Activated naive CD8-positive, alpha-beta T cell treated with anti-CD3 and anti-CD28 coated beads, Interleukin-2, amount 50 U/mL, for 24 hours (primary cell): ENCODE measurements around the gene NFKBIE.

Experiments
- ATAC-seq: fragments of 150-1000 bp; cut with Tn5 transposase; one replicate; pipeline ENCODE4 v1.10.0; 2021
- DNase-seq: peaks from one replicate; pipeline ENCODE4 v3.0.0; 2021
- H3K27ac Mint-ChIP-seq: one replicate; pipeline ENCODE4 v1.8.0; 2021; ENCODE audit warnings: mild to moderate bottlenecking, mixed read lengths
- H3K27me3 Mint-ChIP-seq: one replicate; pipeline ENCODE4 v1.8.0; 2021; ENCODE audit warnings: mixed read lengths
- H3K36me3 Mint-ChIP-seq: one replicate; pipeline ENCODE4 v1.8.0; 2021; ENCODE audit warnings: low read depth, mixed read lengths
- H3K4me1 Mint-ChIP-seq: one replicate; pipeline ENCODE4 v1.8.0; 2021; ENCODE audit warnings: mixed read lengths
- H3K4me3 Mint-ChIP-seq: one replicate; pipeline ENCODE4 v1.8.0; 2021; ENCODE audit warnings: mild to moderate bottlenecking, moderate library complexity, mixed read lengths
- H3K9me3 Mint-ChIP-seq: one replicate; pipeline ENCODE4 v1.8.0; 2021; ENCODE audit warnings: mixed read lengths

Gene NFKBIE

DNA sequence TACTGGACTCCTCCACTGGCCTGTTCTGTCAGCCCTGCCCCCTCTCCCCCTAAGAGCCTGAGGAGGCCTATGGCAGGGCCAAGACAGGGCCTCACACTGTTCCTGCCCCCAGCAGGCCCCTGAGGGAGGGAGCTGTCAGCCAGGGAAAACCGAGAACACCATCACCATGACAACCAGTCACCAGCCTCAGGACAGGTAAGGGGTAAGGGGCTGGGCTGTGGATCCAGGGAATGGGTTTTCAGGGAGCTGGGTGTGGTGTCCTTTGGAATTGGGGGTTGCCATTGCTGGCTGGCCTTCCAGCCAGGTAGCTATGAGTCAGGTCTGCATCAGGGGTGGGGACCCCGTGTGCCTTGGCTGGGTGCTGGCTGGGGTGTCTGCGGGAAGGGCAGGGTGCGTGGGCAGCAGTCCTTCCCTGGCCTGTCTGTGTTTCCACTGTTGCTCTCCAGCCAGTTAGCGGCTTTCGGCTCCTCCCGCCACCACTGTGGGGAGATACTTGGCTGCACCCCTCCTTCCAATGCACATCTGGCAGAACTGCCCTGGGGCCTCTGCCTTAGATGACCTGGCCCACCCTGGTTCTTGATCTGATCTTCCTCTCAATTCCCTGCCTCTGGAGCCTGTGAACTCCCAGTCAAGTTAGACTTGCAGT, 38.1 kb downstream of the NFKBIE start:
- H3K36me3 Mint-ChIP-seq, result peaks cover 36% of the 10 kb centered on the region
- ATAC-seq (no peak), DNase-seq (no peak)
- no peaks in the 10 kb centered on the region for H3K9me3 Mint-ChIP-seq
- H3K27me3 Mint-ChIP-seq, result no peaks in the 10 kb centered on the region
- H3K4me1 Mint-ChIP-seq, result peaks cover 27% of the 10 kb centered on the region
- H3K4me3 Mint-ChIP-seq, result no peak overlapping the region
- H3K27ac Mint-ChIP-seq, result no peak overlapping the region

DNA sequence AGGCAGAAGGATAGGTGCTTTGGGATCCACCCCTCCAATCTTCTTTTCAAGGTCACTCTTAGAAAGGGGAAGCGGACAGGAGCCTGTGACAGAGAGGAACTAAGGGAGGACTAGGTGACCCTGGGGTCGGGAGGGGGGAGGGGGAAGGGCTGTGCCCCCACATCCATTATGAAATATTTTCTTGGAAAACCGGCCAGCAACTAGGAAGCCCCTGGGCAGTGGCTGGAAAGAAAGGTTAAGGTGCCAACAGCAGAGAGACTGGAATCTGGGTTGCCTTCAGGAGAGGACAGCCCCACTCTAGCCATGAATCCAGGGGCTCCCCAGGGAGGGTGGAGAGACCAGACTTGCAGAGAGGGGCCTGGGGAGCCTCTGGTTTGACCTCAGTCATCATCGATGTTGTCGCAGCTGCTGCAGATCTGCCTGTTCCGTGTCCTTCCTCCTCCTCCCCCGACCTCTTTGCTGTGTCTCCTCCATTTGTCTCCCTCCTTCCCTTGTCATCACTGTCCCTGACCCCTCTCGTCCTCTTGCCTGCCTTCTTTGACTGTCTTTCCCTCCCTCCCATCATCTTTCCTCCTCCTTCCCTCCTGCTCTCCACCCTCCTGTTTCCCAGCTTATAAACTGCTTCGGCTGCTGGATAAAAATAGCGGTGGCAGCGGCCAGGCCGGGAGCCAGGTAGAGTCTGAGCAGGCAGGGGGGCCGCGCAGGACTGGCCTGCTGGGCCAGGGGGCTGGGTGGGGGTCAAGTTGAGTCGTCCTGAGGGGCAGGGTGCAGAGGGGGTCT, 38.8 kb downstream of the NFKBIE start:
- H3K27me3 Mint-ChIP-seq, result no peaks in the 10 kb centered on the region
- ATAC-seq (no peak), DNase-seq (no peak)
- no peaks in the 10 kb centered on the region for H3K9me3 Mint-ChIP-seq
- no peak overlapping the region for H3K27ac Mint-ChIP-seq
- H3K4me1 Mint-ChIP-seq, result peaks cover 34% of the 10 kb centered on the region
- peaks cover 31% of the 10 kb centered on the region for H3K36me3 Mint-ChIP-seq
- peak overlapping the region; percentile 63 for H3K4me3 Mint-ChIP-seq

DNA sequence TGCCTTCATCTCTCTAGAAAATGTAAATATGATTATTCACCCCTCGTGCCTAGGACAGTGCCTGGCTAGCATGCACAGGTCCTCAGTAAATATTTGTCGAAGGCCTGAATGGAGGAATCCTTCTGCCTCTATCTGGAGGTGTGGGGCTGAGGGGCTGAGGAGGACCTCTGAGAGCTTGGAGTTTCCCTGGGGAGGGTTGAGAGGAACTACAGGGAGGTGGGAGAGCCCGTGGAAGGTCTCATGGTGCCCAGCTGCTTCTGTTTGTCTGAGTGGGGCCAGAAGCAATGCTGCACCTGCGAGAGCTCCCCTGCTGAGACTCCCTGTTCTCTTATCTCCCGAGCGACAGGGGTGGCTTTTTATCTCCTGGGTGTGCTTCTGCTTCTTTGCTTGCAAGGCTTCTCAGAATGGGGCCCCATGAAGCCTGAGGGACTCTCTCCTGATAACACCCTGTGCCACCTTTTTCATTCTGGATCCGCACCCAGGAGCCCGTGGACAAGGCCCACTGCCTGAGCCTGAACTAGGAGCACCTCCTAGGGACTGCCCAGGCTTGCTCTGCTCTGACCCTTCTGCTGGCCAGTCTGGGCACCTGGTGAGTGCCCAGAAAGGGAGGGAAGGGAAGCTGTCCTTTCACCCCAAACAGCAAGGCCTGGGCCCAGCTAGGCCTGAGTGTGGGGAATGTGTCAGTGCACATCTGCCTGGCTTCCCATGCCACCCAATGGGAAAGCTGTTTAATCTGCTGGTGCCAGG, 39.6 kb downstream of the NFKBIE start:
- DNase-seq (no peak), ATAC-seq (no peak)
- peak overlapping the region; percentile 63 for H3K4me3 Mint-ChIP-seq
- H3K9me3 Mint-ChIP-seq, result no peaks in the 10 kb centered on the region
- peaks cover 39% of the 10 kb centered on the region for H3K4me1 Mint-ChIP-seq
- peaks cover 29% of the 10 kb centered on the region for H3K36me3 Mint-ChIP-seq
- H3K27ac Mint-ChIP-seq, result no peak overlapping the region
- no peaks in the 10 kb centered on the region for H3K27me3 Mint-ChIP-seq

DNA sequence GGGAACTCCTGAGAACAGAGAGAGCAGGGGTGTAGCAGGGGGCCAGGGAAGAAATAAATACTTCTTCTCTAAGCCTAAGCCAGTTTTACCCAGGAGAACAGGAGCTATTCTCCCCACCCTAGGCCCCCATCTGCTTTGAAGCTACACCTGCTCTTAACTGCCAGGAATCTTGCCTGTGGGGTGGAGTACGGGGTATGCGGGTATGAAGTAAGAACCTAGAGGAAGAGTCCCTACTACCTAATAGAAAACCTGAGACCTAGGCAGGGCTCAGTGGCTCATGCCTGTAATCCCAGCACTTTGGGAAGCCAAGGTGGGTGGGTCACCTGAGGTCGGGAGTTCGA, 40.4 kb downstream of the NFKBIE start:
- Mint-ChIP-seq H3K27ac (peak overlapping the region; percentile 88), H3K4me3 (peak overlapping the region; percentile 91), H3K4me1 (peaks cover 42% of the 10 kb centered on the region)

DNA sequence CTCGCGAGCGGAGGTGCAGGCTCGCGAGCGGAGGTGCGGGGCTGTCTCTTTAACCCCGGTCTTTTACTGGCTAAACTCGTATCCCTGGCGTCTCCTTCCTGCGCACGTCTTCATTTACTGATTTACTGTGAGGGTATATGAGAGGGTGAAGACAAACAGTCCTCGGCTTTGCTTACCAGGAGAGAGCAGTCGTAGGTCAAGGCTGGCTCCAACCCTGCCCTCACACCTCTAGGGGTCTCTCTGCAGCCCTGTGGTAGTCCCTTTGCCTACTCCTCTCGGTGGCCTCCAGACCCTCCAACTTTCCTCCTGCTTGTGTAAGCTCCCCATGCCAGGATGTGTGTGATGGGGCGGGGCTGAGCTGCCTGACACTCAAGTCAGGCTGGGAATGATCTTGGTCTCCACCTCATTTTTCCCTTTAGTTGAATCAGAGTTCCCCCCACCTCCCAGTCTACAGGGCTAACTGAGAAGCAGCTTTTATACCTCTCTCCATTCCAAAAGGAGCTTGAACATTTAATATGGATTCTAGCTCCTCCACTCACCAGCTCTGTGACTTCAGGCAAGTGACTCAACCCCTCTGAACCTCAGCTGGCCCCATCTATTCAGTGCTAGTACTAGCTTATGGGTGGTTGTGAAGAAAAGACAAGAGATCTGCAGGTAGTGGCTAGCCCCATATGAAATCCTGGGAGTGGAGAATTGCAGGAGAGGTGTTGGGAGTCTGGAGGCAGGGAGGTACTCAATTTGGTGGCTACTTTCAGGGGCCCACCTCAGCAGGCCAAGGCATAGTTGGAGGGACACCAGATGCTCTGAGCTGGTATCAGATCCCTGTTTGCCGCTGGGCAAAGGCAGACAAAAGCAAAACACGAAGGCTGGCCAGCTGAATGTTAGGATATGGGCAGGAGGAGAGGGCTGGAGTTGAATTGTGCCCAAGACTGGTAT, 41.1 kb downstream of the NFKBIE start:
- DNase-seq, result peak; percentile 24
- H3K9me3 Mint-ChIP-seq, result no peaks in the 10 kb centered on the region
- peak; percentile 21 for ATAC-seq

More for the DNA sequence above, 40.4 kb downstream of the NFKBIE start:
- Mint-ChIP-seq H3K9me3 (no peaks in the 10 kb centered on the region), H3K36me3 (peaks cover 22% of the 10 kb centered on the region), H3K27me3 (peaks cover 2% of the 10 kb centered on the region)
- ATAC-seq (no peak), DNase-seq (no peak)

DNA sequence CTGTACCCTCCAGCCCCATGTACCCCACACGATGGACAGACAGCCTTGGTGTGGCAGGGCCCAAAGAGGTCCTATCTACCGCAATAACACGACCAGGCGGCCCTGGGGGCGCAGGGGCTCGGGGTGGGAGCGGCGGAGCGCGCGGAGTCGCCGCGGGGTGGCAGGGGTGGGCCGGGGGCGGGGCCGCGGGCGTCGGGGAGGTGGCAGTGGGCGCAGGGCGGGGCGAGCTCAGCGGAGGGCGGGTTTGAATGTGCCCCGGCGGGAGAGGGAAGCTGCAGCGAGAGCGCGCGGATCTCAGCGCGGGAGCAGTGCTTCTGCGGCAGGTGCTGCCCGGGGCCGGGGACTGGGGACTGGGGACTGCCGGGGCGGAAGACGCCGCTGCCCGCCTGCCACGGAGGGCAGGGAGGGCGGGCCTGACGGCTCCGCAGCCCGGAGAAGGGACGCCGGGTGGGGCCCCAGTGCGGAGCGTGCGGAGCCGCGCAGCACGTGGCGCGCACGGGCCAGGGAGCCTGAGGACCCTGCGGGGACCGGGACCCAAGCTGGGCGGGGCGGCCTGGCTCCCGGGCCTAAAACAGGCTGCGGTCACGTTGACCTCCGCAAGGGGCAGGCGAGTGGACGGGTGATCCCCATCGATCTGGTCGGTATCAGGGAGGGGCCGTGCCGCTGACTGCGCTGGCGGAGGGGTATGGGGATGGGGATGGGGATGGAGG, 41.9 kb downstream of the NFKBIE start, which contains the start of gene SLC29A1:
Gene SLC29A1 (plus strand): TSS at position 277 of the 710 bp plus-strand sequence. CDS start 3,719 bp downstream, outside the sequence.
- Mint-ChIP-seq H3K9me3 (no peaks in the 10 kb centered on the region), H3K36me3 (peaks cover 13% of the 10 kb centered on the region), H3K27me3 (peaks cover 4% of the 10 kb centered on the region), H3K27ac (peak within 1 kb of the TSS; percentile 88), H3K4me1 (peaks cover 52% of the 10 kb centered on the region), H3K4me3 (peak within 1 kb of the TSS; percentile 91)
- peak; percentile 55 for ATAC-seq
- DNase-seq, result peak; percentile 90

More for the DNA sequence above, 41.1 kb downstream of the NFKBIE start:
- H3K4me3 Mint-ChIP-seq, result peak overlapping the region; percentile 91
- H3K4me1 Mint-ChIP-seq, result peaks cover 46% of the 10 kb centered on the region
- H3K27ac Mint-ChIP-seq, result peak overlapping the region; percentile 88
- H3K36me3 Mint-ChIP-seq, result peaks cover 18% of the 10 kb centered on the region
- H3K27me3 Mint-ChIP-seq, result peaks cover 4% of the 10 kb centered on the region

DNA sequence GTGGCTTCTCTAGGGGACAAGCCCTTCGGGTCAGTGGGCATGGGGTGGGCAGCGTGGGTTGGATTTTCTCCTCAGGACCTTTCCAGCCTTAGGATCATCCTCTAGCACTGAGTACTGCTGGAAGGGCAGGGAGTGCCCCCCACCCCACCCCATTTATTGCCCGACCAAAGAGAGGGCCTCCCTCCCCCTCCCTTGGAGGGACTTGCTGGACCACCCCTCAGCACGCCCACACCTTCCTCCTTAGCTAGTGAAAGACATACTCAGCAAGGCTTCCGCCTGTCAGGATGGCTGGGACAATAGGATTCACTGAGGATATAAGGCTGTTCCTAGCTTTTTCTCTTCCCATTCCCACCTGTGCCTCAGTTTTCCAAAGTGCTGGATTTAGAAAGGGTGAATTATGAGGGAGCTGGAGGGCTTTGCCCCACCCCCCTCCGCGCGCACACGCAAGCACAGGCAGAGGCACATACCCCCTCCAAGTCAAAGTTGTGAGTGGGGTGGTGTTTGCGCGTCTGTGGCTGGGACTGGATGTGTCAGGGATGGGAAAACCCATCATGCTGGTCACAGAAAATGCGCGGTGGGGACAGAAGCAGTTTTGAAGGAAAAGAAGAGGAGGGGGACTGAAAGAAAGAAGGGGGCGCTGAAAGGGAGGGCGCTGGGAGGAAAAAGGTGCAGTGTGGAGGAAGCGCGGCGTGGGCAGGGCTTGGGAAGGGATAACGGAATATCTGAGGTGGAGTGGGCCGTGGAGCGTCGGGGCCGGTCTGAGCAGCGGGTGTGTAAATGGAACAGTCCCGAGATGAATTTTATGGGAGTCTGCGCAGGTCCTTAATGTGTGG, 42.6 kb downstream of the NFKBIE start:
- H3K9me3 Mint-ChIP-seq, result no peaks in the 10 kb centered on the region
- peaks cover 57% of the 10 kb centered on the region for H3K4me1 Mint-ChIP-seq
- no peak for ATAC-seq
- H3K27ac Mint-ChIP-seq, result peak overlapping the region; percentile 84
- H3K36me3 Mint-ChIP-seq, result peaks cover 13% of the 10 kb centered on the region
- peak overlapping the region; percentile 91 for H3K4me3 Mint-ChIP-seq
- H3K27me3 Mint-ChIP-seq, result peaks cover 4% of the 10 kb centered on the region
- no peak for DNase-seq

DNA sequence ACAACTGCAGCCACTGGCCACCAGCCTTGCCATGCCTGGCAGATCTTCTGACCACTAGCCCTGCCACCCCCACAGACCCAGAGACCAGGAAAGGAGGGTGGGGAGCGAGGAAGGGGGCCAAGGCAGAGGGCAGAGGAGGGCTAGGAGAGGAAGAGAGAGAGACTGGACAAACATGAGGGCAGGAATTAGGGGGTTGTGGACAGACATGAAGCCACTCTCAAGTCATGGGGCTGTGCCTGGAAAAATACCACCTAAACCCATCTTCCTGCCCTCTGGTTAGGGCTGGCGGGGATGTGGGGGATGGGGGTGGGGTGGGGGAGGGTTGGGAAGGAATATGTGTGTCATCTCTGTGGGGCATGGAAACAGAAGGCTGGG, 43.4 kb downstream of the NFKBIE start:
- H3K4me1 Mint-ChIP-seq, result peaks cover 57% of the 10 kb centered on the region
- no peak for ATAC-seq
- H3K4me3 Mint-ChIP-seq, result peak overlapping the region; percentile 91
- H3K9me3 Mint-ChIP-seq, result no peaks in the 10 kb centered on the region
- H3K36me3 Mint-ChIP-seq, result peaks cover 11% of the 10 kb centered on the region
- DNase-seq, result no peak
- H3K27ac Mint-ChIP-seq, result no peak overlapping the region
- H3K27me3 Mint-ChIP-seq, result peaks cover 6% of the 10 kb centered on the region

DNA sequence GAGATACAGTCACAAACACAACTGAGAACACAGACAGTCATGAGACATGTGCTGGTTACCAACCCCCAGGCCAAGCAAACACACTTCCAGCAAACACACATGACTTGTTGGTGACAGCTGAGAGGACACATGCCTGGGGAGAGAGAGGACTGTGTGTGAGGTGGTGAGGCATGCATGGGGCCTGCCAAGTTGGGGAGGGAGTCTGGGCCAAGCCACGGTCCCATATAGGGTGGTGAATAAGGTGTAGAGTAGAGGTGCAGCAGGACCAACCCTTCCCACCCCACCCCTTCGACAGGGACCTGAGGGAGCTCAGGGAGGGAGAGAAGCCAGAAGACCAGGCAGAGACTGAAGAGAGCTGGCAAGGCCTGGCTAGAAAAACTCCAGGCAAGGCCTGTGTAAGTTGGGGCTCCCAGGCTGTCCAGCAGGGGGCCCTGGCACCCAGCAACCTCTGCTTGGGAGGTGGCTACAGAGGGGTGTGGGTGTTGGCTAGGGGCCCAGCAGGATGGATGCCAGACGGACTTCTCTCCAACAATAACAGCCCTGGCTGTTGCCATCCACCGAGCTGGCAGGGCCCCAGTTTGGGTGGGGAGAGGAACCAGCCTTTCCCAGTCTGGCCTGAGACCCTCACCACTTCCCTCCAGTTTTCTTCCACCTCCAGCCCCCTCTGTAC, 43.9 kb downstream of the NFKBIE start:
- ATAC-seq, result peak; percentile 58
- Mint-ChIP-seq H3K4me3 (no peak overlapping the region), H3K4me1 (peaks cover 57% of the 10 kb centered on the region)

DNA sequence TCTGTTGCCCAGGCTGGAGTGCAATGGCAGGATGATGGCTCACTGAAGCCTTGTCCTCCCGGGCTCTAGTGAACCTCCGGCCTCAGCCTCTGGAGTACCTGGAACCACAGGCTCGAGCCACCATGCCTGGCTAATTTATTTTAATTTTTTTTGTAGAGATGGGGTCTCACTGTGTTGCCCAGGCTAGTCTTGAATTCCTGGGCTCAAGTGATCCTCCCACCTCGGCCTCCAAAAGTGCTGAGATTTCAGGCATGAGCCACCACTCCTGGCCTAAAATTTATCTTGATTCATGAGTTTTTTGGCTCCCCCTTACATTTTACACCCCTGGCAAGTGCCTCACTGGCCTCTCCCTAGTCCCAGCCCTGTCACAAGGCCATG, 44.4 kb downstream of the NFKBIE start:
- Mint-ChIP-seq H3K36me3 (peaks cover 11% of the 10 kb centered on the region), H3K4me3 (no peak overlapping the region), H3K9me3 (no peaks in the 10 kb centered on the region), H3K27ac (peak overlapping the region; percentile 15), H3K27me3 (peaks cover 9% of the 10 kb centered on the region), H3K4me1 (peaks cover 54% of the 10 kb centered on the region)
- no peak for DNase-seq
- ATAC-seq, result no peak

More for the DNA sequence above, 43.9 kb downstream of the NFKBIE start:
- peak overlapping the region; percentile 15 for H3K27ac Mint-ChIP-seq
- peak; percentile 80 for DNase-seq
- no peaks in the 10 kb centered on the region for H3K9me3 Mint-ChIP-seq
- peaks cover 11% of the 10 kb centered on the region for H3K36me3 Mint-ChIP-seq
- H3K27me3 Mint-ChIP-seq, result peaks cover 9% of the 10 kb centered on the region

DNA sequence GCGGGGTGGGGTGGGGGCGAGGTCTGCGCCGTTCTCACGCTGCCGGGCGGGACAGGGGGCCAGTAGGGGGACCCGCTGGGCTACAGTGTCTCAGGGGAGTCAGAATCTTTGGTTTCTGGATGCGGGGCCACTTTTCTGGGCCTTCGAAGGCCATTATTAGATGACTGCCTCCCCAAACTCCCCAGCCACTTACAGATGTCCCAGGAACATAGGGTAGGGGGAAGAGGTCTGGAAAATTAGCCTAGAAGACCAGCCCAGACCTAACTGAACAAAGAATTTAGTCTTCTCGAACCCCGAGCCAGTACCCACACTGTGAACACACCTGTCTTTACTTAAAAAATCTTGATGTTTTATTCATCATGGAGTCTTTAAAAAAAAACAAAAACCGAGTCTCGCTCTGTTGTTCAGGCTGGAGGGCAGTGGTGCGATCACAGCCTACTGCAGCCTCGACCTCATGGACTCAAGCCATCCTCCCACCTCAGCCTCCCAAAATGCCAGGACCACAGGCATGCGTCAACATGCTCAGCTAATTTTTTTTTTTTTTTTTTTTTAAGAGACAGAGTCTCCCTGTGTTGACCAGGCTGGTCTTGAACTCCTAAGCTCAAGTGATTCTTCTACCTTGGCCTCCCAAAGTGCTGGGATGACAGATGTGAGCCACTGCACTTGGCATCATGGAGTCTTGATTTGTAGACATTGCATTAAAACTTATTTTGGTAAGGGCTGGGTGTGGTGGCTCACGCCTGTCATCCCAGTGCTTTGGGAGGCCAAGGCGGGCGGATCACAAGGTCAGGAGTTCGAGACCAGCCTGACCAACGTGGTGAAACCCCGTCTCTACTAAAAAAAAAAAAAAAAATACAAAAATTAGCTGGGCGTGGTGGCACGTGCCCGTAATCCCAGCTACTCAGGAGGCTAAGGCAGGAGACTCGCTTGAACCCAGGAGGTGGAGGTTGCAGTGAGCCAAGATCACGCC, 45.3 kb downstream of the NFKBIE start:
- no peak for DNase-seq
- Mint-ChIP-seq H3K27ac (no peak overlapping the region), H3K9me3 (no peaks in the 10 kb centered on the region), H3K4me1 (peaks cover 49% of the 10 kb centered on the region), H3K36me3 (peaks cover 9% of the 10 kb centered on the region), H3K27me3 (peaks cover 9% of the 10 kb centered on the region), H3K4me3 (peak overlapping the region; percentile 36)
- ATAC-seq, result no peak
